HCT116 (cell line): ENCODE results near the gene SLAMF8. TPM values are rescaled to one million over a fixed set of nuclear protein-coding genes. Genes with fewer than 3 reads are reported as not detected.

Experiments used
- ATAC-seq: fragments of 200-7000 bp; cut with Tn5 transposase; 2 replicates; pipeline ENCODE4 v1.9.1; 2020; ENCODE audit warnings: mild to moderate bottlenecking, moderate library complexity
- BruUV-seq: library from RNA; stranded (reverse); fragments of 400-500 nt; replicated peaks from 2 replicates; lab custom pipeline; 2021; lab: Mats Ljungman, UMichigan
- CTCF ChIA-PET: fragments of 300-600 bp; sonication (Branson Sonifier 250); formaldehyde crosslinking; loops from one replicate; lab custom pipeline; 2021; ENCODE audit warnings: antibody characterized with exemption; lab: Charles Lee
- POLR2A ChIA-PET: fragments of 300-600, 350-600 bp; sonication (Branson Sonifier 250); formaldehyde crosslinking; loops from one replicate; lab custom pipeline; 2021; ENCODE audit warnings: antibody characterized with exemption; lab: Charles Lee
- RAD21 ChIA-PET, 2 experiments: fragments of 300-600 bp; sonication (Branson Sonifier 250); formaldehyde crosslinking; loops; one replicate each; lab custom pipeline; 2023; ENCODE audit warnings: low total read pairs in 2 of 2; ENCODE audit not compliant: uncharacterized antibody in 2 of 2, unreplicated experiment in 2 of 2, low non-redundant PET in 1 of 2; lab: Charles Lee
- DNase-seq: peaks from one replicate; pipeline ENCODE4 v3.0.0-alpha.2; 2010; ENCODE audit warnings: low read depth, low spot score
- H2AFZ ChIP-seq: fragments of 200-600 bp; shearing (Covaris generic), sonication (generic); 2 replicates; pipeline ENCODE4 v1.6.1; 2017; ENCODE audit warnings: low read depth, mixed run types, mixed read lengths, antibody characterized with exemption, low read length; ENCODE audit not compliant: poor library complexity, severe bottlenecking
- H3K27ac ChIP-seq: 2 replicates; pipeline ENCODE4 v1.5.1; 2012; ENCODE audit warnings: low read depth, low read length
- H3K27me3 ChIP-seq: fragments of 200-600 bp; sonication (generic); 2 replicates; pipeline ENCODE4 v1.6.1; 2016; ENCODE audit warnings: mixed run types, low read length, mixed read lengths; ENCODE audit not compliant: insufficient read depth
- H3K36me3 ChIP-seq, 2 experiments: fragments of 200-500 bp in 1 of 2; fragments of 200-600 bp in 1 of 2; sonication (Bioruptor generic) in 1 of 2; sonication (generic) in 1 of 2; 2 replicates each; pipeline versions ENCODE4 v1.5.1 to v1.6.1; 2014 to 2016; ENCODE audit warnings: low read length in 2 of 2, inconsistent platforms in 1 of 2, mixed read lengths in 1 of 2, mixed run types in 1 of 2; ENCODE audit not compliant: insufficient read depth in 2 of 2, control insufficient read depth in 1 of 2
- H3K4me1 ChIP-seq, 2 experiments: fragments of 200-600 bp in 1 of 2; sonication (generic) in 1 of 2; 2 replicates each; pipeline versions ENCODE4 v1.5.1 to v1.6.1; 2012 to 2017; ENCODE audit warnings: low read length in 2 of 2, inconsistent platforms in 1 of 2, mild to moderate bottlenecking in 1 of 2, mixed read lengths in 1 of 2, mixed run types in 1 of 2, moderate library complexity in 1 of 2; ENCODE audit not compliant: insufficient read depth in 2 of 2, control insufficient read depth in 1 of 2
- H3K4me2 ChIP-seq: fragments of 200-600 bp; sonication (generic); 2 replicates; pipeline ENCODE4 v1.6.1; 2017; ENCODE audit warnings: mixed run types, low read length, mixed read lengths
- H3K4me3 ChIP-seq, 2 experiments: fragments of 200-600 bp in 1 of 2; sonication (generic) in 1 of 2; replicated peaks in 1 of 2; 2 replicates each; pipeline ENCODE4 v1.5.1; 2011 to 2016; ENCODE audit warnings: low read length in 2 of 2, control low read depth in 1 of 2, low read depth in 1 of 2, mild to moderate bottlenecking in 1 of 2, mixed read lengths in 1 of 2, mixed run types in 1 of 2
- H3K79me2 ChIP-seq: fragments of 200-600 bp; sonication (generic); 2 replicates; pipeline ENCODE4 v1.6.1; 2017; ENCODE audit warnings: mild to moderate bottlenecking, mixed run types, low read length, moderate library complexity, mixed read lengths; ENCODE audit not compliant: insufficient read depth
- H3K9ac ChIP-seq: fragments of 200-600 bp; sonication (generic); 2 replicates; pipeline ENCODE4 v1.6.1; 2016; ENCODE audit warnings: low read length, mixed read lengths
- H3K9me2 ChIP-seq: fragments of 200-600 bp; sonication (generic), shearing (Covaris generic); 2 replicates; pipeline ENCODE4 v1.6.1; 2017; ENCODE audit warnings: mixed run types, mild to moderate bottlenecking, moderate library complexity; ENCODE audit not compliant: insufficient read depth
- H3K9me3 ChIP-seq, 2 experiments: fragments of 200-500 bp in 1 of 2; fragments of 200-600 bp in 1 of 2; sonication (Bioruptor generic) in 1 of 2; sonication (generic) in 1 of 2; 2 replicates each; pipeline ENCODE4 v1.6.1; 2014 to 2017; ENCODE audit warnings: low read length in 2 of 2, mixed read lengths in 2 of 2, inconsistent platforms in 1 of 2, low read depth in 1 of 2, mild to moderate bottlenecking in 1 of 2, mixed run types in 1 of 2, moderate library complexity in 1 of 2; ENCODE audit not compliant: control insufficient read depth in 1 of 2, insufficient read depth in 1 of 2
- H4K20me1 ChIP-seq: fragments of 200-600 bp; sonication (generic), shearing (Covaris generic); 2 replicates; pipeline ENCODE4 v1.6.1; 2017; ENCODE audit warnings: mixed run types, mild to moderate bottlenecking, moderate library complexity; ENCODE audit not compliant: insufficient read depth
- CEBPB ChIP-seq: IDR thresholded peaks from 2 replicates; pipeline ENCODE4 v1.6.1; 2012; ENCODE audit warnings: low read depth
- EZH2phosphoT487 ChIP-seq: fragments of 200-600 bp; IDR thresholded peaks from 2 replicates; pipeline ENCODE4 v1.6.1; 2018; ENCODE audit warnings: antibody characterized with exemption, borderline replicate concordance
- YY1 ChIP-seq: IDR thresholded peaks from 2 replicates; pipeline ENCODE4 v1.6.1; 2011; ENCODE audit warnings: low read length, low read depth, moderate library complexity, mild to moderate bottlenecking; ENCODE audit not compliant: insufficient replicate concordance; ENCODE audit errors: extremely low read depth
- ZBTB33 ChIP-seq: IDR thresholded peaks from 2 replicates; pipeline ENCODE4 v1.6.1; 2011; ENCODE audit warnings: mild to moderate bottlenecking, low read length, moderate library complexity; ENCODE audit not compliant: insufficient replicate concordance; ENCODE audit errors: extremely low read depth
- intact Hi-C: fragments of 100-400 bp; cut with micrococcal nuclease; formaldehyde crosslinking; loops from 2 replicates; pipeline ENCODE4 v1.10.0; 2022
- total RNA-seq: library from RNA; stranded (reverse); gene quantifications from one replicate; pipeline ENCODE4 v1.2.1, GENCODE V29; 2021; ENCODE audit not compliant: unreplicated experiment

The SLAMF8 gene
- total RNA-seq, 1 experiment from 2014 or later = not detected

- H3K9ac ChIP-seq = no peak overlapping the region
- H3K9me3 ChIP-seq = no peaks in the 10 kb centered on the region
- no peaks in the 10 kb centered on the region for H4K20me1 ChIP-seq
- TF ChIP-seq EZH2phosphoT487 (no peak), YY1 (no peak), CEBPB (no peak), ZBTB33 (no peak)
- intact Hi-C loops = loop anchor here (1.0 to 10.0 kb wide), 5 partner anchors 53 to 638 kb away; no protein-coding TSS in a partner anchor
- H3K27me3 ChIP-seq = peaks cover 23% of the 10 kb centered on the region
- no TSS peak for BruUV-seq
- H3K79me2 ChIP-seq = no peaks in the 10 kb centered on the region
- H3K4me3 ChIP-seq = no peak overlapping the region
- no peak overlapping the region for H3K4me2 ChIP-seq
- no peaks in the 10 kb centered on the region for H3K4me1 ChIP-seq
- ChIA-PET CTCF (interaction anchor here (0.6 to 9.3 kb wide), 31 partner anchors 9 to 588 kb away, joined by 3 to 229 read pairs (median 4); partner anchors contain the start of genes DUSP23, IGSF8 and SLAMF8), POLR2A (interaction anchor here (0.9 to 2.7 kb wide), 2 partner anchors 11 to 92 kb away, joined by 5 to 35 read pairs; no protein-coding TSS in a partner anchor), RAD21 (interaction anchor here (0.7 to 3.0 kb wide), 5 partner anchors 91 to 208 kb away, joined by 3 to 38 read pairs (median 8); no protein-coding TSS in a partner anchor)
- no peaks in the 10 kb centered on the region for H3K36me3 ChIP-seq
- DNase-seq (no peak), ATAC-seq (no peak)
- no peak overlapping the region for H3K27ac ChIP-seq
- peak overlapping the region; percentile 84 for H2AFZ ChIP-seq
- H3K9me2 ChIP-seq = no peaks in the 10 kb centered on the region
These were observed 27.2 kb upstream of the SLAMF8 start for GRCh38 chr1:159799446-159799985.
